Erythroblast (primary cell): ENCODE data around the gene CYB561D2.

Experiments
- DNase-seq, 2 experiments: peaks; one replicate each; lab custom pipeline; 2025; lab: John Stamatoyannopoulos, UW
- GATA1 ChIP-seq: IDR thresholded peaks from 2 replicates; pipeline ENCODE4 v1.6.1; 2011; ENCODE audit warnings: low read depth, mild to moderate bottlenecking, control low read depth, low read length, moderate library complexity
- POLR2A ChIP-seq: IDR thresholded peaks from 2 replicates; pipeline ENCODE4 v1.6.1; 2011; ENCODE audit warnings: mild to moderate bottlenecking, low read length

Gene CYB561D2

DNA sequence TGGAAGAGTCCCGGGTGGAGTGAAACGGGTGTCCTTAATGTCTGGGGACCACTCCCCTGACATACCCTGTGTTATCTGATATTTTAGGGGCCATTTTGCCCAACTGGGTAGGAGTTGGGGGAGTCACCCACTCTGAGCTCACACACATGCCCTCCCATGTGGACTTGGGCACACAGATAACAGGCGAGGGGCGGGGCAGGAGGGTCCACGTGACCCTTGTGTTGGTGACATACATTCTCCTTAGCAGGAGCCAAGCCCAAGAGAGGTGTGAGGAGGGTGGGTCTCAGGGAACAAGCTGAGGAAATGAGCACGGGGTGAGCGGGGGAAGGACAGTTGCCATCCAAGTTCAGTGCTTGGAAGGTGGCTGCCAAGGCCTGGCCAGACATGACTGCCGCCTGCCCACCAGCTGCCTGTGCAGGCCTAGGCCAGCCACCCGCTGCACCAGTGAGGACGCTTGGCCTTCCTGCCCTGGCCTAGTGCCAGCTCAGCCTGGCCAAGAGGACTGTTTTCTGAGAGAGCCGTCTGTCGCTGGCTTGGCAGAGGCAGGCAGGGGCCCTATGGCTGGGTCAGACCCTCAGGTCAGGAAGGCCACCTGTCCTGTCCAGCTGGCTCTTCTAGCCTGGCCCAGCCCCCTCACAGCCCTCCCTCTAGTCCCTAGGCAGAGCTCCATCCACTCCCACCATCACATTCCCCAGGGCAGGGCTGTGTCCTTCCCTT lies 40.0 kb downstream of the CYB561D2 start:
- TF ChIP-seq POLR2A (no peak), GATA1 (no peak)
- DNase-seq, result peak; percentile 65 to 80

DNA sequence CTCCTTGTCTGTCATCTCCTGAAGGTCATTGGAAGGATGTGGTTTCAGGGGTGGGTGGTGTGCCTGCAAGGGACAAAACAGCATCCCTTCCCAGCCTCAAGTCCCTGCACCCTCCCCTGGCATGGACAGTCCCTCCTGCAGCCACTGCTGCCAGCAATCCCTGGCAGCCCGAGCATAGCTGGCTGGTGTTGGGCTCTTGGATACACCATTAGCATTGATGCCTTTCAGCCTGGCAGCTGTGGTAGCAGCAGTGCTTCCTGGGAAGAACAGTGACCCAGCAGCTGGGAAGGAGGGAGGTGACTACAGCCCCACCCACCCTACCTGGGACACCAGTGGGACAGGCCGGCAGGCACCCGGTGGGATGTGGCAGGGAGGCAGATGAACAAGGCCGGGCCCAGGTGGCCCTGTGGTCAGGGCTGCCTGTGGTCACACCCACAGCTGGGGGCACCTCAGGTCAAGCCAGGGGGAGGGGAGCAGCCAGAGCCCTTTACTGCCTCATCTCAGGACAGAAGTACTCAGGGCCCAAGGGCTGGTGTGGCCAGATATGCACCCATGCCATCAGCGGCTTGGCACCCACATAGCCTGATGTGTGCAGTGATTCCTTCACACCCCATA lies 41.5 kb downstream of the CYB561D2 start:
- peak in 1 of 2 experiments; percentile 16 for DNase-seq
- TF ChIP-seq GATA1 (no peak), POLR2A (no peak)

GRCh38 chr3:50393061-50393460 lies 42.4 kb downstream of the CYB561D2 start:
- DNase-seq, result no peak
- TF ChIP-seq POLR2A (no peak), GATA1 (no peak)

DNA sequence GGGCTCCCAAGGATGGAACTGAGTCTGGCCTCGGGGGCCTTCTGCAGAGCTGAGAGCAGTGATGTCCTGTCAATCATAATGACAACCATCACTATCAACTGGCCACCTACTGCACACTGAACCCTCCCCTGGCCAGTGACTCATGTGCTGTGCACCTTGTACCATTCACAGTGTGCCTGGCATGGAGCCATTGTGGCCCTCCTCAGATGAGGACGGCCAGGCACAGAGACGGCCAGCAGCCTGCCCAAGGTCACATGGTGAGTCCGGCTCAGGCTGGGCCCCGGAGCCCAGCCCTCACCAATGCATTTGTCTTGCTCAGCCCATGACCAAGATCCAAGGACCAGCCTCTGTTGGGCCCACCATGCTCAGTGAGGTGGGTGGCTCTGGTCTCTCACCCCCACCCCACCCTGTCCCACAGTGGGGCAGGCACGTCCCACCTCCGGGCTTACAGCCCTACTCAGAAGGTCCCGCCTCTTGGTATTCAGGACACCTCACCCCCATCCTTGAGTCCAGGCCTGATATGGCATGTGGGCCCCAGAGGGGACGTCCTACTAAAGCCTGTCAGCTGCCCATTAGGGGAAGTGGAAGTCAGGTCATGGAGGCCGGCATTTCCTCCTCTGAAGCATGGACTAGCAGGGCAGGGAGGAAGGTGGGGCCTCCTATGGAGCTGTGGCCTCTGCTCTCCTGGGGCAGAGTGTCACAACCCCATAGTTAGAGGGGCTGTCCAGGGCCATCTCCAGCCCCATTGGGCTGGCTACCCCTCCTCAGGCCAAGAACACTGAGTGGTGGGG lies 44.6 kb downstream of the CYB561D2 start:
- no peak for TF ChIP-seq POLR2A
- no peak for TF ChIP-seq GATA1
- no peak for DNase-seq

- no peak for DNase-seq
- TF ChIP-seq GATA1 (no peak), POLR2A (no peak)
Observed at GRCh38 chr3:50396502-50396901, 45.8 kb downstream of the CYB561D2 start.

- peak; percentile 17 to 32 for DNase-seq
- TF ChIP-seq POLR2A, result no peak
- no peak for TF ChIP-seq GATA1
Observed at GRCh38 chr3:50401978-50402595, 51.4 kb downstream of the CYB561D2 start.
